Heart left ventricle (tissue), 13 donors: Measurements from ENCODE around the gene HSCB.

Experiments used
- CTCF ChIP-seq, 12 donors: fragments of 200-600 bp; sonication (generic) in 4 of 12; IDR thresholded peaks; one replicate each; pipeline versions ENCODE4 v1.5.0 to v1.8.0; 2018 to 2022; ENCODE audit warnings: antibody characterized with exemption in 12 of 12, mild to moderate bottlenecking in 5 of 12
- POLR2A ChIP-seq, 2 donors: fragments of 450-650 bp; IDR thresholded peaks; one replicate each; pipeline ENCODE4 v1.6.1; 2017; ENCODE audit warnings: antibody characterized with exemption in 2 of 2, mild to moderate bottlenecking in 2 of 2, moderate library complexity in 2 of 2
- donor health status: ischemic (EF 13 %, LVEDD 7.1; RV severe dilation, severe dysfunction).
- donor health status: DM: no; HTN: yes; CAD: no.
- donor health status: DM: no; HTN: no; CAD: no.
- donor health status: ischemic (EF 25% LVEDD 6.9; RV normal size, moderate dysfunction).
- donor health status: ischemic (EF 25% LVEDD 5.7; RV mildly dilated, moderate dysfunction).
- donor health status: ischemic (EF 35%, LVEDD 5.7; RV mildly dilated, moderate dysfunction).
- donor health status: nonischemic (EF 11% LVEDD 7.7; RV severe dilation, severe dysfunction).
- donor health status: DM: yes; HTN: yes; CAD: no.
- donor health status: PGD.
- donor health status: ischemic (EF 29% LVEDD 5.4; RV normal size, mild dysfunction).
- donor health status: nonischemic (EF 23%, LVEDD 6.1; RV moderate dilation, normal function).

GRCh38 chr22:28795071-28795693, 53.3 kb downstream of the HSCB start:
- no peak for TF ChIP-seq CTCF (IDR thresholded peaks at IDR 0.05)
- TF ChIP-seq POLR2A (IDR thresholded peaks at IDR 0.05): no peak
